ENCODE data around the gene TMEM80. TPM values are rescaled to one million over a fixed set of nuclear protein-coding genes. Genes with fewer than 3 reads are reported as not detected.
A peak's percentile ranks its signal among the peaks of the same experiment; 100 is the strongest.

Gene TMEM80
- total and polyA plus RNA-seq, 7 experiments from 2014 or later = 26.2 to 44.3 (median 37.8) TPM

- H3K27ac Mint-ChIP-seq = peak overlapping the region in 1 of 9 donors; percentile 18
- POLR2A ChIA-PET = interaction anchor here (0.6 to 1.2 kb wide), 4 partner anchors 17 to 352 kb away, joined by 3 to 4 read pairs (median 3); no protein-coding TSS in a partner anchor
- peaks cover 0 to 5% (median 0%) of the 10 kb centered on the region in 5 donors for H3K36me3 Mint-ChIP-seq
- intact Hi-C loops (cut with micrococcal nuclease) = loop anchor here (5.0 to 10.0 kb wide), 2 partner anchors 162 to 285 kb away; partner anchors contain the start of genes HRAS (in 1 of the 2), LRRC56 (in 1 of the 2) and SIGIRR (in 1 of the 2)
- CTCF ChIA-PET = no interaction called here
- DNase-seq (no peak), ATAC-seq (no peak)
- H3K27me3 Mint-ChIP-seq = no peaks in the 10 kb centered on the region
- H3K27me3 ChIP-seq (ENCODE audit: control insufficient read depth in 2 of 2, insufficient read depth in 2 of 2, low read length in 2 of 2) = no peaks in the 10 kb centered on the region
- peaks cover 4 to 7% of the 10 kb centered on the region in 2 donors for H3K4me1 ChIP-seq (ENCODE audit: control insufficient read depth in 2 of 2, insufficient read depth in 2 of 2, low read length in 2 of 2)
- peaks cover 0 to 34% (median 3%) of the 10 kb centered on the region in 3 experiments for H3K36me3 ChIP-seq (ENCODE audit: control insufficient read depth in 2 of 3, insufficient read depth in 3 of 3, low read length in 3 of 3)
- H3K4me3 Mint-ChIP-seq = no peak overlapping the region
- H3K9me3 ChIP-seq (ENCODE audit: control insufficient read depth in 2 of 3, low read length in 3 of 3) = no peaks in the 10 kb centered on the region
- peaks cover 14 to 24% (median 22%) of the 10 kb centered on the region in 7 donors for H3K4me1 Mint-ChIP-seq
- no peaks in the 10 kb centered on the region for H3K9me3 Mint-ChIP-seq
- H3K4me3 ChIP-seq (ENCODE audit: low read length) = no peak overlapping the region
- no peak overlapping the region for H3K27ac ChIP-seq (ENCODE audit: low read depth, low read length)
Observed at GRCh38 chr11:699753-700152, 4.1 kb downstream of the TMEM80 start.

- Mint-ChIP-seq H3K4me1 (peaks cover 14 to 19% (median 16%) of the 10 kb centered on the region in 7 donors), H3K27ac (no peak overlapping the region), H3K27me3 (peaks cover 0 to 3% (median 0%) of the 10 kb centered on the region in 5 donors), H3K9me3 (no peaks in the 10 kb centered on the region), H3K36me3 (peaks cover 0 to 5% (median 0%) of the 10 kb centered on the region in 5 donors), H3K4me3 (no peak overlapping the region)
- ChIA-PET CTCF (no interaction called here), POLR2A (interaction anchor here (1.1 kb wide), 1 partner anchor 10 kb away, joined by 6 read pairs; no protein-coding TSS in a partner anchor)
- no peak overlapping the region for H3K4me3 ChIP-seq (ENCODE audit: low read length)
- ATAC-seq (no peak), DNase-seq (no peak)
- intact Hi-C loops (cut with micrococcal nuclease) = no loop called here
- H3K27ac ChIP-seq (ENCODE audit: low read depth, low read length) = no peak overlapping the region
- peaks cover 0 to 30% (median 3%) of the 10 kb centered on the region in 3 experiments for H3K36me3 ChIP-seq (ENCODE audit: control insufficient read depth in 2 of 3, insufficient read depth in 3 of 3, low read length in 3 of 3)
- H3K27me3 ChIP-seq (ENCODE audit: control insufficient read depth in 2 of 2, insufficient read depth in 2 of 2, low read length in 2 of 2) = no peaks in the 10 kb centered on the region
- peaks cover 0 to 6% of the 10 kb centered on the region in 2 donors for H3K4me1 ChIP-seq (ENCODE audit: control insufficient read depth in 2 of 2, insufficient read depth in 2 of 2, low read length in 2 of 2)
- no peaks in the 10 kb centered on the region for H3K9me3 ChIP-seq (ENCODE audit: control insufficient read depth in 2 of 3, low read length in 3 of 3)
Observed at GRCh38 chr11:701741-702461, 6.3 kb downstream of the TMEM80 start.

GRCh38 chr11:702462-703461 is 7.1 kb downstream of the TMEM80 start:
- Mint-ChIP-seq H3K27me3 (peaks cover 0 to 9% (median 3%) of the 10 kb centered on the region in 5 donors), H3K27ac (no peak overlapping the region), H3K4me1 (peaks cover 6 to 12% (median 9%) of the 10 kb centered on the region in 7 donors), H3K36me3 (peaks cover 0 to 5% (median 0%) of the 10 kb centered on the region in 5 donors), H3K4me3 (no peak overlapping the region), H3K9me3 (no peaks in the 10 kb centered on the region)
- no peak for DNase-seq
- Histone ChIP-seq H3K4me3 (ENCODE audit: low read length) (no peak overlapping the region), H3K36me3 (ENCODE audit: control insufficient read depth in 2 of 3, insufficient read depth in 3 of 3, low read length in 3 of 3) (peaks cover 0 to 30% (median 3%) of the 10 kb centered on the region in 3 experiments), H3K27me3 (ENCODE audit: control insufficient read depth in 2 of 2, insufficient read depth in 2 of 2, low read length in 2 of 2) (peaks cover 0 to 5% of the 10 kb centered on the region in 2 donors), H3K9me3 (ENCODE audit: control insufficient read depth in 2 of 3, low read length in 3 of 3) (no peaks in the 10 kb centered on the region), H3K27ac (ENCODE audit: low read depth, low read length) (no peak overlapping the region), H3K4me1 (ENCODE audit: control insufficient read depth in 2 of 2, insufficient read depth in 2 of 2, low read length in 2 of 2) (peaks cover 0 to 6% of the 10 kb centered on the region in 2 donors)
- ATAC-seq = peak; percentile 53
- POLR2A ChIA-PET = no interaction called here
- CTCF ChIA-PET = no interaction called here
- intact Hi-C loops (cut with micrococcal nuclease) = no loop called here

- Histone ChIP-seq H3K4me3 (ENCODE audit: low read length) (no peak overlapping the region), H3K27ac (ENCODE audit: low read depth, low read length) (no peak overlapping the region), H3K36me3 (ENCODE audit: control insufficient read depth in 2 of 3, insufficient read depth in 3 of 3, low read length in 3 of 3) (peaks cover 0 to 30% (median 3%) of the 10 kb centered on the region in 3 experiments), H3K27me3 (ENCODE audit: control insufficient read depth in 2 of 2, insufficient read depth in 2 of 2, low read length in 2 of 2) (peaks cover 0 to 6% of the 10 kb centered on the region in 2 donors), H3K9me3 (ENCODE audit: control insufficient read depth in 2 of 3, low read length in 3 of 3) (no peaks in the 10 kb centered on the region), H3K4me1 (ENCODE audit: control insufficient read depth in 2 of 2, insufficient read depth in 2 of 2, low read length in 2 of 2) (peaks cover 0 to 6% of the 10 kb centered on the region in 2 donors)
- no peaks in the 10 kb centered on the region for H3K9me3 Mint-ChIP-seq
- intact Hi-C loops (cut with micrococcal nuclease) = no loop called here
- no peak for DNase-seq
- peaks cover 0 to 5% (median 0%) of the 10 kb centered on the region in 5 donors for H3K36me3 Mint-ChIP-seq
- peaks cover 0 to 14% (median 6%) of the 10 kb centered on the region in 5 donors for H3K27me3 Mint-ChIP-seq
- H3K4me3 Mint-ChIP-seq = no peak overlapping the region
- ATAC-seq = no peak
- H3K27ac Mint-ChIP-seq = no peak overlapping the region
- CTCF ChIA-PET = interaction anchor here (0.6 kb wide), 1 partner anchor 137 kb away, joined by 3 read pairs; no protein-coding TSS in a partner anchor
- peaks cover 0 to 7% (median 2%) of the 10 kb centered on the region in 7 donors for H3K4me1 Mint-ChIP-seq
- POLR2A ChIA-PET = no interaction called here
Observed at GRCh38 chr11:703506-703905, 7.9 kb downstream of the TMEM80 start.

GRCh38 chr11:704228-704674 is 8.6 kb downstream of the TMEM80 start:
- no peak overlapping the region for H3K27ac ChIP-seq (ENCODE audit: low read depth, low read length)
- ChIA-PET CTCF (interaction anchor here (0.6 to 0.9 kb wide), 2 partner anchors 50 to 138 kb away, joined by 3 to 4 read pairs; no protein-coding TSS in a partner anchor), POLR2A (interaction anchor here (0.8 to 2.0 kb wide), 3 partner anchors 9 to 104 kb away, joined by 3 to 9 read pairs (median 3); partner anchors contain the start of genes DEAF1, TALDO1 and TMEM80)
- H3K4me3 ChIP-seq (ENCODE audit: low read length) = no peak overlapping the region
- DNase-seq (no peak), ATAC-seq (no peak)
- intact Hi-C loops (cut with micrococcal nuclease) = no loop called here
- Mint-ChIP-seq H3K36me3 (peaks cover 0 to 5% (median 0%) of the 10 kb centered on the region in 5 donors), H3K4me1 (peaks cover 0 to 7% (median 0%) of the 10 kb centered on the region in 7 donors), H3K27me3 (peaks cover 0 to 14% (median 6%) of the 10 kb centered on the region in 5 donors), H3K4me3 (peak overlapping the region in 1 of 10 donors; percentile 19), H3K9me3 (no peaks in the 10 kb centered on the region), H3K27ac (no peak overlapping the region)
- peaks cover 0 to 6% of the 10 kb centered on the region in 2 donors for H3K27me3 ChIP-seq (ENCODE audit: control insufficient read depth in 2 of 2, insufficient read depth in 2 of 2, low read length in 2 of 2)
- peaks cover 0 to 30% (median 3%) of the 10 kb centered on the region in 3 experiments for H3K36me3 ChIP-seq (ENCODE audit: control insufficient read depth in 2 of 3, insufficient read depth in 3 of 3, low read length in 3 of 3)
- no peaks in the 10 kb centered on the region for H3K9me3 ChIP-seq (ENCODE audit: control insufficient read depth in 2 of 3, low read length in 3 of 3)
- peaks cover 0 to 6% of the 10 kb centered on the region in 2 donors for H3K4me1 ChIP-seq (ENCODE audit: control insufficient read depth in 2 of 2, insufficient read depth in 2 of 2, low read length in 2 of 2)
